Right cardiac atrium (tissue), 5 donors: ENCODE measurements around the gene CORO1C. TPM values are rescaled to one million over a fixed set of nuclear protein-coding genes. Genes with fewer than 3 reads are reported as not detected.
A peak's percentile ranks its signal among the peaks of the same experiment; 100 is the strongest.
"Not testable (repeated sequence)": the region's sequence is repeated elsewhere in the genome, so short reads cannot be mapped to it uniquely, and the experiment has no call there.

Source experiments
- ATAC-seq, 2 donors: fragments of 200-7000 bp; cut with Tn5 transposase; one replicate each; pipeline versions ENCODE4 v1.8.0 to v1.9.1; 2020; ENCODE audit warnings: moderate library complexity in 2 of 2, mild to moderate bottlenecking in 1 of 2
- DNase-seq, 3 donors: peaks; one replicate each; pipeline ENCODE4 v3.0.0-alpha.2; 2020
- H3K27ac ChIP-seq: one replicate; pipeline ENCODE4 v1.5.1; 2013; ENCODE audit warnings: mild to moderate bottlenecking, low read length, control low read depth, moderate library complexity
- H3K27me3 ChIP-seq: one replicate; pipeline ENCODE4 v1.6.1; 2013; ENCODE audit not compliant: control insufficient read depth, insufficient read depth
- H3K4me1 ChIP-seq: one replicate; pipeline ENCODE4 v1.6.1; 2013; ENCODE audit warnings: low read length; ENCODE audit not compliant: control insufficient read depth, insufficient read depth
- H3K4me3 ChIP-seq: one replicate; pipeline ENCODE4 v1.5.1; 2013; ENCODE audit warnings: low read length, control low read depth
- H3K9me3 ChIP-seq: one replicate; pipeline ENCODE4 v1.6.1; 2013; ENCODE audit warnings: low read length; ENCODE audit not compliant: control insufficient read depth
- WGBS: extraction: QIAGEN DNeasy Blood & Tissue Kit; methylation state at CpG from one replicate; pipeline ENCODE4 v1.1.7; 2013; 5-methylcytosine and 5-hydroxymethylcytosine counted together
- intact Hi-C, 4 donors: fragments of 100-400 bp; cut with DNase I; formaldehyde crosslinking; loops; one replicate each; pipeline versions ENCODE4 v1.11.0 to v1.14.0; 2022 to 2023
- polyA plus RNA-seq: library from polyadenylated mRNA; stranded (reverse); fragments of 200-250 nt; gene quantifications from one replicate; pipeline ENCODE4 v1.2.3, GENCODE V29; 2013
- total RNA-seq, 4 donors: library from RNA; stranded (reverse); fragmentation: NEBNext Ultra II Directional; extraction: Animal tissue kit (Norgen Biotek cat#: 25700); gene quantifications; one replicate each; pipeline ENCODE4 v1.2.1, GENCODE V29; 2021
- donor health status: healthy with polysubstance abuse.
- donor health status: DM: no; HTN: yes; CAD: no.
- donor health status: DM: no; HTN: no; CAD: no.
- donor health status: DM: no; HTN: yes; CAD: no; lungs with severe emphysema.
- donor health status: DM: yes; HTN: yes; CAD: no.

CORO1C gene
- total and polyA plus RNA-seq, 5 donors = 24.8 to 122 (median 85.5) TPM

GRCh38 chr12:108668542-108668941 is 62.8 kb downstream of the CORO1C start:
- WGBS = 80% methylated on average over 1 of the region's 1 CpG
- intact Hi-C loops = loop anchor here (2.0 to 5.0 kb wide), 4 partner anchors 59 to 134 kb away; no protein-coding TSS in a partner anchor
- ATAC-seq = no peak
- H3K27me3 ChIP-seq = no peaks in the 10 kb centered on the region
- peaks cover 8% of the 10 kb centered on the region for H3K4me1 ChIP-seq
- no peak overlapping the region for H3K4me3 ChIP-seq
- no peak overlapping the region for H3K27ac ChIP-seq
- DNase-seq = no peak
- H3K9me3 ChIP-seq = no peaks in the 10 kb centered on the region

- intact Hi-C loops = loop anchor here (2.0 to 5.0 kb wide), 4 partner anchors 59 to 134 kb away; no protein-coding TSS in a partner anchor
- H3K9me3 ChIP-seq = no peaks in the 10 kb centered on the region
- no peak overlapping the region for H3K27ac ChIP-seq
- DNase-seq (no peak), ATAC-seq (no peak)
- H3K4me3 ChIP-seq = no peak overlapping the region
- no peaks in the 10 kb centered on the region for H3K27me3 ChIP-seq
- 52% methylated on average over 8 of the region's 8 CpGs for WGBS
- peaks cover 8% of the 10 kb centered on the region for H3K4me1 ChIP-seq
Observed at GRCh38 chr12:108668063-108668462, 63.3 kb downstream of the CORO1C start.

- Histone ChIP-seq H3K27ac (no peak overlapping the region), H3K9me3 (no peaks in the 10 kb centered on the region), H3K4me1 (peaks cover 8% of the 10 kb centered on the region), H3K4me3 (no peak overlapping the region), H3K27me3 (no peaks in the 10 kb centered on the region)
- peak in 1 of 3 donors; percentile 56 for DNase-seq
- ATAC-seq = no peak
- intact Hi-C loops = loop anchor here (5.0 kb wide), 3 partner anchors 60 to 135 kb away; no protein-coding TSS in a partner anchor
- WGBS = 57% methylated on average over 2 of the region's 2 CpGs
Observed at GRCh38 chr12:108667349-108667748, 64.0 kb downstream of the CORO1C start.

DNA sequence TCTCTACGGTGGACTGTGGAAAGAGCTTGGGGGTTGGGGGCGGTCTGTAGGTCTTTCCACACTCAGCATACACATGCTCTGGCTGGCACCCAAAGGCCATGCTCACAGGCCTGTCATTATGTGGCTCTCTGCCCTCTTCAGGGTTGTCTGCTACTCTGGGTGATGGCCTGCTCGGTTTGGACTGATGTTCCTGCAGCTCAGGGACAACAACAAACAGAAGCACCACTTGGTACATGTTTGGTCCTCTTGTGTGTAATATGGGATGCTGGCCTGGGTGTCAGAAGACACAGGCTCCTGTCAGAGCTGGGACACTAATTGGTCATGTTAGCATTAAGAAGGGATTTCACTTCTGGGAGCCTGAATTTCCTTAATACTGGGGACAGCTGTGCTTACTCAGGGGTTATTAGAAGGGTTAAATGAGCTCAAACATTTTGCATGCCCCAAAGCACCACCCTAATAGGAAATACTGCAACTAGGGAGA is 64.9 kb downstream of the CORO1C start:
- ATAC-seq (peak; percentile 49 to 64), DNase-seq (peak; percentile 49 to 81 (median 74))
- H3K27me3 ChIP-seq = no peaks in the 10 kb centered on the region
- no peak overlapping the region for H3K4me3 ChIP-seq
- peaks cover 8% of the 10 kb centered on the region for H3K4me1 ChIP-seq
- intact Hi-C loops = loop anchor here (5.0 kb wide), 3 partner anchors 61 to 136 kb away; no protein-coding TSS in a partner anchor
- WGBS = 20% methylated on average over 3 of the region's 3 CpGs
- H3K27ac ChIP-seq = peak overlapping the region; percentile 54
- no peaks in the 10 kb centered on the region for H3K9me3 ChIP-seq

- WGBS = 74% methylated on average over 6 of the region's 6 CpGs
- Histone ChIP-seq H3K4me1 (peaks cover 6% of the 10 kb centered on the region), H3K27ac (peak overlapping the region; percentile 63), H3K9me3 (no peaks in the 10 kb centered on the region), H3K27me3 (no peaks in the 10 kb centered on the region), H3K4me3 (no peak overlapping the region)
- ATAC-seq (peak; percentile 26 to 33), DNase-seq (peak in 1 of 3 donors; percentile 29)
- intact Hi-C loops = loop anchor here (2.0 to 5.0 kb wide), 4 partner anchors 62 to 137 kb away; no protein-coding TSS in a partner anchor
Observed at GRCh38 chr12:108665608-108666202, 65.6 kb downstream of the CORO1C start.

DNA sequence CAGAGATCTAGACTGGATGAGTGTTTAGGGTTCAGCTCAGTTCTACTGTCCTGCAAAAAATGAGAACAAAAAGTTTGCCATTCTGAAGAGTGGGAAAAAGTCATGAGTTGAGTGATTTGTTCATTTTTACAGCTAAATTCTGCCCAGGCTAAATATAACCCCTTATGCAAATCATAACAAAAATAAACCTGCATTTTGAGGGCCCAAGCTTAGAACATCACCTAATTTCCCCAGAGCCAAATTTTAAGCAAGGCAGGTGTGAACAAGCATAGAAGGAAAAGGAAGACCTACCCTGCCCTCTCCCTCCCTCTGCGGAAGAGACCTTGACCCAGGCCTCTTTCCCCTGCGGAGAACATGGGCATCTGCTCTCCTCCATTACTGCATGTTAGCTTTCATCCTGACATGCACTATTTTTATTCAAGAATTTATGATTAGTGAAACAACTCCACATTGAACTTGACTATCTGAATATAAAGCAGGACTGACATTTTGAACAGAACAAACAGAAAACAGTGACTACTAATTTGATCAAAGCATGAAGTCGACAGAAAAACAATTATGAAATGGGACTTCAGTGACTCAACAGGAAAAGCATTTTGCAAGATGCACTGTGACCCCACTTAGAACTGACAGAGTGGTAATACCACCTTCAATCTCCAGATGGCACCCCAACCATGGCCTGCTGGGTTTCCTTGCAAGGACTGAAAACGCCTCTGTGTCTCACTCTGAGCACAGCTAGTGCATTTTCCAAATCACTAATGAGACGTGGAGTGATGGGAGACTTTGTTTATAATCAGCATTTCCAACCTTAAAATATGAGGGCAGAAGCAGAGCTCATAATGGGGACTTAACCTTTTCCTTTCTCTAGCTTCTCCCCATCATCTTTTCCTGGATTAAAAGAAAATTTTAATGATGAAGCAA is 66.7 kb downstream of the CORO1C start:
- peaks cover 6% of the 10 kb centered on the region for H3K4me1 ChIP-seq
- WGBS = 6% methylated on average over 5 of the region's 5 CpGs

DNA sequence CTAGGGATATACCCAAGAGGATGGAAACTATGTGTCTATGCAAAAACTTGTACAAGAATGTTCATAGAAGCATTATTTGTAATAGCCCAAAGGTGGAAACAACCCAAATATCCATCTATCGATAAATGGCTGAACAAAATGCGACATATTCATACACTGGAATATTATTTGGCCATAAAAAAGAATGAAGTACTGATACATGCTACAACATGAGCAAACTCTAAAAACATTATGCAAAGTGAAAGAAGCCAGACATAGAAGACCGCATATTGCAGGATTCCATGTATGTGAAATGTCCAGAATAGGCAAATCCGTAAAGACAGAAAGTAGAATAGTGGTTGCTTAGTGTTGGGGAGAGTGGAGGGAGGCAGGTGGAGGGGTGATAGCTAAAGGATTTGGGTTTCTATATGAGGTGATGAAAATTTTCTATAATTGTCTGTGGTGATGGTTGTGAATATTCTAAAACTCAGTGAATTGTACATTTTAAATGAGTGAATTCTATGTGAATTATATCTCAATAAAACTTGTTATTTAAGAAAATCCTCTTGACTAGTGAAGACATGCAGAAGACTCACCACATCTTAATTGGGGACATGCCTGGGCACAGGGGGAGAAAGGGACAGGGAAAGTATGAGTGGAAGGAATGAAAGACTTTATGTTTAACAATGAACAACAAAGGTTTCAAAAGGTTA is 67.8 kb downstream of the CORO1C start:
- no peaks in the 10 kb centered on the region for H3K9me3 ChIP-seq
- H3K4me1 ChIP-seq = peaks cover 6% of the 10 kb centered on the region
- H3K27me3 ChIP-seq = no peaks in the 10 kb centered on the region
- ATAC-seq = no peak
- H3K27ac ChIP-seq = peak overlapping the region; percentile 23
- DNase-seq = no peak
- intact Hi-C loops = loop anchor here in 1 of 4 donors (2.0 kb wide), 1 partner anchor 139 kb away; no protein-coding TSS in a partner anchor
- 98% methylated on average over 4 of the region's 4 CpGs for WGBS
- H3K4me3 ChIP-seq = no peak overlapping the region

More for the DNA sequence above, 66.7 kb downstream of the CORO1C start:
- peak; percentile 95 for ATAC-seq
- peak overlapping the region; percentile 93 for H3K27ac ChIP-seq
- H3K4me3 ChIP-seq = no peak overlapping the region
- H3K27me3 ChIP-seq = no peaks in the 10 kb centered on the region
- DNase-seq = peak; percentile 75 to 88 (median 83)
- no peaks in the 10 kb centered on the region for H3K9me3 ChIP-seq
- intact Hi-C loops = loop anchor here (2.0 to 5.0 kb wide), 4 partner anchors 63 to 138 kb away; no protein-coding TSS in a partner anchor

DNA sequence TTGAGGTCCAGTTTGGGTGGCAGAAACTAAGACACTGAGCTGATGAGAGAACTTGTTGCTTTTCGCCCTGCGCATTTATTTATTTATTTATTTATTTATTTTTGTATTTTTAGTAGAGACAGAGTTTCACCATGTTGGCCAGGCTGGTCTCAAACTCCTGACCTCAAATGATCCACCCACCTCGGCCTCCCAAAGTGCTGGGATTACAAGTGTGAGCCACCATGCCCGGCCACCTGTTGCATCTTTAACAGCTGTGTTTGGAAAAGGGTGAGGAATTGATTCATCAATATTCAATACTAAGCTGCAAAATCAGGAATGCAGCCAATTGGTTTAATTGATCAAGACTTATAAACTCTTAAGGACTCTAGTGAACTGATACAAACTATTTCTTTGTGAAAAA is 73.2 kb downstream of the CORO1C start:
- DNase-seq, H3K4me3 ChIP-seq, H3K27ac ChIP-seq, intact Hi-C loops, ATAC-seq, H3K9me3 ChIP-seq, H3K27me3 ChIP-seq, H3K4me1 ChIP-seq: not testable (repeated sequence)
- 97% methylated on average over 4 of the region's 4 CpGs for WGBS

DNA sequence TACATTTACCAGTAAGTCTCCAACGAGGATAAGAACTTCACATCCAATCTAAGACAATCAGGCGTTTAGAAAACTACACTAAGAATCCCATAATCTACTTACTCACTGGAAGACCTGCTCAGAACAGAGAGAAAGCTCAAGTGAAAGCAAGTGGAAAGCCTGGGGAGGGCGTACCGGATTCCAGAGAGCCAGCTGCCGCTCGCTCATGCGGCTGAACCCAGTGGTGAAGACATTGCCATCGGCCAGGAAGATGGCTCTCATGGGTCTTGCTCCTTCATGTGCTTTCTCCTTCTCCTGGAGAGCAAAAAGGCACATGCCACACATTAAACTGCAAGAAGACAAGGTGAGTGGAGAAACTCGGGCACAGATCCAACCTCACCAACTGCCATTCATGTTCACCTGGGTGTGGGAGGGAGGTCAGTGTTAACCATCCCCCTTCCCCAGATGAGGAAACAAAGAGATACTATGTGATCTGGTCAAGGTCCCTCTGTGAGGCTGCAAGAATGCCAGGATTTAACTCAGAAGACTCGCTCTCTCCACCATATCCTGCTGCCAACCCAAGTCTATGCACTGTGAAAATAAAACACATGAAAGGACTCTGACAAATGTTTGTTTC is 74.1 kb downstream of the CORO1C start:
- no peak for ATAC-seq
- WGBS = 94% methylated on average over 10 of the region's 10 CpGs
- intact Hi-C loops = no loop called here
- no peak overlapping the region for H3K27ac ChIP-seq
- DNase-seq = no peak
- no peaks in the 10 kb centered on the region for H3K27me3 ChIP-seq
- no peaks in the 10 kb centered on the region for H3K9me3 ChIP-seq
- no peak overlapping the region for H3K4me3 ChIP-seq
- H3K4me1 ChIP-seq = no peaks in the 10 kb centered on the region

DNA sequence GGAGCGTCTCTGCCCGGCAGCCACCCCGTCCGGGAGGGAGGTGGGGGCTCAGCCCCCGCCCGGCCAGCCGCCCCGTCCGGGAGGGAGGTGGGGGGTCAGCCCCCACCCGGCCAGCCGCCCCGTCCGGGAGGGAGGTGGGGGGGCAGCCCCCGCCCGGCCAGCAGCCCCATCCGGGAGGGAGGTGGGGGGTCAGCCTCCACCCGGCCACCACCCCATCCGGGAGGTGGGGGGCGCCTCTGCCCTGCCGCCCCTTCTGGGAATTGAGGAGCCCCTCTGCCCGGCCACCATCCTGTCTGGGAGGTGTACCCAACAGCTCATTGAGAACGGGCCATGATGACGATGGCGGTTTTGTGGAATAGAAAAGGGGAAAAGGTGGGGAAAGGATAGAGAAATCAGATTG is 75.1 kb downstream of the CORO1C start:
- peak in 1 of 3 donors; percentile 57 for DNase-seq
- H3K9me3 ChIP-seq, H3K27me3 ChIP-seq, H3K4me3 ChIP-seq, intact Hi-C loops, H3K4me1 ChIP-seq, ATAC-seq, H3K27ac ChIP-seq: not testable (repeated sequence)
- 91% methylated on average over 24 of the region's 24 CpGs for WGBS
